Ishikawa (cell line): ENCODE data around the gene PLEKHN1.
A peak's percentile ranks its signal among the peaks of the same experiment; 100 is the strongest.

Source experiments
- CEBPB ChIP-seq: IDR thresholded peaks from 2 replicates; pipeline ENCODE4 v1.6.1; 2012
- CREB1 ChIP-seq: IDR thresholded peaks from 2 replicates; pipeline ENCODE4 v1.6.1; 2012; ENCODE audit warnings: low read depth
- EGR1 ChIP-seq: IDR thresholded peaks from 2 replicates; pipeline ENCODE4 v1.6.1; 2012
- EP300 ChIP-seq: IDR thresholded peaks from 2 replicates; pipeline ENCODE4 v1.6.1; 2012; ENCODE audit warnings: borderline replicate concordance
- FOXM1 ChIP-seq: IDR thresholded peaks from 2 replicates; pipeline ENCODE4 v1.6.1; 2012; ENCODE audit warnings: low read depth, borderline replicate concordance
- NFIC ChIP-seq: IDR thresholded peaks from 2 replicates; pipeline ENCODE4 v1.6.1; 2012
- RAD21 ChIP-seq: IDR thresholded peaks from 2 replicates; pipeline ENCODE4 v1.6.1; 2012; ENCODE audit warnings: low read depth
- REST ChIP-seq: IDR thresholded peaks from 2 replicates; pipeline ENCODE4 v1.6.1; 2012; ENCODE audit warnings: low read depth, mild to moderate bottlenecking
- TAF1 ChIP-seq: IDR thresholded peaks from 2 replicates; pipeline ENCODE4 v1.6.1; 2012; ENCODE audit warnings: low read depth, mild to moderate bottlenecking
- TCF12 ChIP-seq: IDR thresholded peaks from 2 replicates; pipeline ENCODE4 v1.6.1; 2012; ENCODE audit warnings: low read depth
- TEAD4 ChIP-seq: IDR thresholded peaks from 2 replicates; pipeline ENCODE4 v1.6.1; 2012
- USF1 ChIP-seq: IDR thresholded peaks from 2 replicates; pipeline ENCODE4 v1.6.1; 2012
- YY1 ChIP-seq: IDR thresholded peaks from 2 replicates; pipeline ENCODE4 v1.6.1; 2012; ENCODE audit warnings: low read depth
- ZBTB7A ChIP-seq: IDR thresholded peaks from 2 replicates; pipeline ENCODE4 v1.6.1; 2012; ENCODE audit warnings: low read depth
- TF ChIP-seq, protein P1 (sequence below): IDR thresholded peaks from 2 replicates; pipeline ENCODE4 v1.6.1; 2012

PLEKHN1 gene

GRCh38 chr1:1021010-1021919 is 55.0 kb downstream of the PLEKHN1 start:
- TF ChIP-seq EP300 = peak; percentile 75
- peak; percentile 57; the same call in 1 of the 2 replicates for TF ChIP-seq TEAD4
- TF ChIP-seq TCF12 = peak; percentile 81
- TF ChIP-seq TAF1 = no peak; the same call in none of the 2 replicates
- TF ChIP-seq ZBTB7A = peak; percentile 84
- TF ChIP-seq FOXM1 = 0 out of 2 replicates have a peak, but pooled peaks have one; percentile 25
- TF ChIP-seq NFIC = peak; percentile 93
- no peak for TF ChIP-seq CEBPB
- no peak for TF ChIP-seq CREB1
- no peak for TF ChIP-seq USF1
- TF ChIP-seq, protein P1, sequence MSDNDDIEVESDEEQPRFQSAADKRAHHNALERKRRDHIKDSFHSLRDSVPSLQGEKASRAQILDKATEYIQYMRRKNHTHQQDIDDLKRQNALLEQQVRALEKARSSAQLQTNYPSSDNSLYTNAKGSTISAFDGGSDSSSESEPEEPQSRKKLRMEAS = peak; percentile 58; the same call in 1 of the 2 replicates
- TF ChIP-seq YY1 = peak; percentile 23; the same call in 1 of the 2 replicates
- TF ChIP-seq REST = no peak
- TF ChIP-seq EGR1 = no peak

GRCh38 chr1:1021920-1022259 is 55.6 kb downstream of the PLEKHN1 start:
- TF ChIP-seq EP300 (no peak), USF1 (no peak), ZBTB7A (no peak; the same call in 1 of the 2 replicates), RAD21 (no peak), CREB1 (no peak), TCF12 (no peak), YY1 (no peak), TEAD4 (no peak), TAF1 (no peak), NFIC (no peak), FOXM1 (no peak)
- TF ChIP-seq, protein P1 = no peak

GRCh38 chr1:1022302-1023009 is 56.2 kb downstream of the PLEKHN1 start:
- TF ChIP-seq YY1 (no peak), TEAD4 (no peak), NFIC (no peak), CREB1 (no peak), CEBPB (no peak), FOXM1 (no peak), ZBTB7A (no peak), EGR1 (no peak), EP300 (no peak), TCF12 (no peak), REST (no peak), USF1 (no peak), TAF1 (no peak), RAD21 (no peak)
- TF ChIP-seq, protein P1 = no peak

DNA sequence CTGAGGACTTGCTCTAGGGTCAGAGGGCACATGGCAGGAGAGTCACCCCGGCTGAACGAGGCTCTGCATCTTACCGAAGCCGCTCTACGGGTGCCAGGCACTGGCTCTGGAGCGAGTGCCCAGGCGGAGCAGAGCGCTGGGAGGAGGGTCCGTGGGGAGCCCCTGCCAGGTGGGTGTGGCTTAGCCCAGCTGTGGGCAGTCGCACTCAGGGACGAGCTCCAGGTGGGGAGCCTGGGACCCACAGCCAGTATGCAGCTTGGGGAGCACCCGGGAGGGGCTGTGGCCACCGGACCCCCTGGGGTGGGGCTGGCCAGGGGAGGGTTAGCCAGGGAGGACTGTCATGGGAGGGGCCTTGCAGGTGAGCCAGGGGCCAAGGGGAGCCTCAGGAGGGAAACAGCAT is 57.4 kb downstream of the PLEKHN1 start:
- TF ChIP-seq CREB1 = no peak
- TF ChIP-seq, protein P1 = peak; percentile 55
- peak; percentile 21; the same call in 1 of the 2 replicates for TF ChIP-seq NFIC
- TF ChIP-seq EGR1 = no peak
